Neuronal stem cell (in vitro differentiated cells): ENCODE measurements around the gene KLF15.

Experiments used
- DNase-seq: peaks from one replicate; pipeline ENCODE4 v3.0.0-alpha.2; 2013; ENCODE audit warnings: low spot score
- H2AFZ ChIP-seq: one replicate; pipeline ENCODE4 v1.6.1; 2013; ENCODE audit warnings: mild to moderate bottlenecking, low read length, inconsistent platforms
- H2AK5ac ChIP-seq: 2 replicates; pipeline ENCODE4 v1.6.1; 2013; ENCODE audit warnings: low read depth, mild to moderate bottlenecking, inconsistent platforms, low read length, moderate library complexity, mixed read lengths
- H2BK120ac ChIP-seq: 2 replicates; pipeline ENCODE4 v1.6.1; 2013; ENCODE audit warnings: low read depth, mild to moderate bottlenecking, inconsistent platforms, low read length, moderate library complexity, mixed read lengths
- H2BK12ac ChIP-seq: one replicate; pipeline ENCODE4 v1.6.1; 2013; ENCODE audit warnings: low read length, inconsistent platforms
- H2BK15ac ChIP-seq: 2 replicates; pipeline ENCODE4 v1.6.1; 2013; ENCODE audit warnings: mild to moderate bottlenecking, low read length, inconsistent platforms, mixed read lengths
- H2BK5ac ChIP-seq: one replicate; pipeline ENCODE4 v1.6.1; 2013; ENCODE audit warnings: inconsistent platforms, mild to moderate bottlenecking, low read length, moderate library complexity
- H3K14ac ChIP-seq: one replicate; pipeline ENCODE4 v1.6.1; 2013; ENCODE audit warnings: low read length, inconsistent platforms
- H3K18ac ChIP-seq: 2 replicates; pipeline ENCODE4 v1.6.1; 2013; ENCODE audit warnings: low read length, inconsistent platforms
- H3K23ac ChIP-seq: 2 replicates; pipeline ENCODE4 v1.6.1; 2013; ENCODE audit warnings: low read depth, mild to moderate bottlenecking, mixed read lengths, low read length, inconsistent platforms; ENCODE audit not compliant: poor library complexity
- H3K27ac ChIP-seq: replicated peaks from 3 replicates; pipeline ENCODE4 v1.5.1; 2013; ENCODE audit warnings: low read length, inconsistent platforms
- H3K27me3 ChIP-seq, 3 experiments: 2 replicates each; pipeline ENCODE4 v1.6.1; 2013; ENCODE audit warnings: low read length in 3 of 3, mild to moderate bottlenecking in 2 of 3, inconsistent platforms in 1 of 3, low read depth in 1 of 3, mixed read lengths in 1 of 3, moderate library complexity in 1 of 3; ENCODE audit not compliant: control insufficient read depth in 3 of 3, insufficient read depth in 3 of 3
- H3K36me3 ChIP-seq, 2 donors: replicated peaks in 1 of 2; 2 replicates each; pipeline ENCODE4 v1.6.1; 2013; ENCODE audit warnings: low read length in 2 of 2; ENCODE audit not compliant: control insufficient read depth in 2 of 2, insufficient read depth in 2 of 2
- H3K4ac ChIP-seq: 2 replicates; pipeline ENCODE4 v1.6.1; 2013; ENCODE audit warnings: inconsistent platforms, mild to moderate bottlenecking, low read length, moderate library complexity
- H3K4me1 ChIP-seq, 2 donors: 1 replicate in 1 of 2; 2 replicates in 1 of 2; pipeline ENCODE4 v1.6.1; 2013; ENCODE audit warnings: low read length in 2 of 2, low read depth in 1 of 2; ENCODE audit not compliant: control insufficient read depth in 2 of 2, insufficient read depth in 1 of 2
- H3K4me2 ChIP-seq: one replicate; pipeline ENCODE4 v1.6.1; 2013; ENCODE audit warnings: mild to moderate bottlenecking, low read length, inconsistent platforms; ENCODE audit not compliant: insufficient read depth, poor library complexity, severe bottlenecking
- H3K4me3 ChIP-seq, 2 donors: 2 replicates each; pipeline ENCODE4 v1.5.1; 2013; ENCODE audit warnings: low read length in 2 of 2, mild to moderate bottlenecking in 2 of 2, inconsistent platforms in 1 of 2, moderate library complexity in 1 of 2
- H3K79me1 ChIP-seq: one replicate; pipeline ENCODE4 v1.6.1; 2013; ENCODE audit warnings: low read depth, mild to moderate bottlenecking, inconsistent platforms, low read length, moderate library complexity
- H3K9ac ChIP-seq: one replicate; pipeline ENCODE4 v1.6.1; 2013; ENCODE audit warnings: mild to moderate bottlenecking, low read depth, low read length, inconsistent platforms; ENCODE audit not compliant: poor library complexity
- H3K9me3 ChIP-seq, 2 donors: replicated peaks in 1 of 2; 2 replicates each; pipeline versions ENCODE3 to v1.6.1; 2013; ENCODE audit warnings: low read length in 2 of 2, mild to moderate bottlenecking in 2 of 2, inconsistent platforms in 1 of 2, low read depth in 1 of 2, mixed read lengths in 1 of 2, moderate library complexity in 1 of 2; ENCODE audit not compliant: control insufficient read depth in 2 of 2, insufficient read depth in 1 of 2
- H4K8ac ChIP-seq: one replicate; pipeline ENCODE4 v1.6.1; 2013; ENCODE audit warnings: low read depth, mild to moderate bottlenecking, inconsistent platforms, low read length, moderate library complexity
- H4K91ac ChIP-seq: one replicate; pipeline ENCODE4 v1.6.1; 2013; ENCODE audit warnings: low read length, low read depth, mild to moderate bottlenecking, inconsistent platforms; ENCODE audit not compliant: poor library complexity
- WGBS, 2 donors: extraction: QIAGEN DNeasy Blood & Tissue Kit; methylation state at CpG; one replicate each; pipeline ENCODE4 v1.1.7; 2013; ENCODE audit warnings: missing lambda C conversion rate in 2 of 2, mixed read lengths in 1 of 2; ENCODE audit not compliant: insufficient read length in 2 of 2, insufficient replicate concordance in 1 of 2; ENCODE audit errors: extremely low coverage in 2 of 2; 5-methylcytosine and 5-hydroxymethylcytosine counted together

The KLF15 gene

GRCh38 chr3:126303272-126303671, 53.9 kb downstream of the KLF15 start:
- H3K14ac ChIP-seq = no peak overlapping the region
- H3K9me3 ChIP-seq = no peaks in the 10 kb centered on the region
- no peak overlapping the region for H2BK12ac ChIP-seq
- H4K8ac ChIP-seq = no peak overlapping the region
- H3K27ac ChIP-seq = no peak overlapping the region
- no peak overlapping the region for H2BK5ac ChIP-seq
- H3K23ac ChIP-seq = no peak overlapping the region
- H3K18ac ChIP-seq = no peak overlapping the region
- H2AFZ ChIP-seq = no peak overlapping the region
- H3K4me2 ChIP-seq = no peak overlapping the region
- no peaks in the 10 kb centered on the region for H3K79me1 ChIP-seq
- no peak overlapping the region for H3K9ac ChIP-seq
- no peaks in the 10 kb centered on the region for H3K36me3 ChIP-seq
- DNase-seq = no peak
- no peak overlapping the region for H2AK5ac ChIP-seq
- no peaks in the 10 kb centered on the region for H3K4me1 ChIP-seq
- H2BK120ac ChIP-seq = no peak overlapping the region
- no peak overlapping the region for H2BK15ac ChIP-seq
- H4K91ac ChIP-seq = no peak overlapping the region
- no peak overlapping the region for H3K4me3 ChIP-seq
- no peaks in the 10 kb centered on the region for H3K27me3 ChIP-seq
- H3K4ac ChIP-seq = no peak overlapping the region

GRCh38 chr3:126300761-126301481, 56.3 kb downstream of the KLF15 start:
- H3K9me3 ChIP-seq = no peaks in the 10 kb centered on the region
- H4K91ac ChIP-seq = no peak overlapping the region
- peak overlapping the region; percentile 72 for H2BK120ac ChIP-seq
- no peak overlapping the region for H3K27ac ChIP-seq
- no peak overlapping the region for H4K8ac ChIP-seq
- no peak overlapping the region for H3K23ac ChIP-seq
- H3K79me1 ChIP-seq = no peaks in the 10 kb centered on the region
- H2AFZ ChIP-seq = peak overlapping the region; percentile 11
- H3K18ac ChIP-seq = no peak overlapping the region
- no peak overlapping the region for H3K4me3 ChIP-seq
- peak overlapping the region; percentile 39 for H3K14ac ChIP-seq
- H3K4ac ChIP-seq = no peak overlapping the region
- no peaks in the 10 kb centered on the region for H3K36me3 ChIP-seq
- H3K9ac ChIP-seq = no peak overlapping the region
- whole genome bisulfite sequencing, 2 donors = no CpG with 5 or more reads among the region's 15 CpGs
- H3K27me3 ChIP-seq = no peaks in the 10 kb centered on the region
- H3K4me2 ChIP-seq = no peak overlapping the region
- H3K4me1 ChIP-seq = no peaks in the 10 kb centered on the region
- no peak overlapping the region for H2BK12ac ChIP-seq
- H2BK15ac ChIP-seq = no peak overlapping the region
- peak overlapping the region; percentile 88 for H2AK5ac ChIP-seq
- no peak for DNase-seq
- no peak overlapping the region for H2BK5ac ChIP-seq

- H3K9ac ChIP-seq = no peak overlapping the region
- H3K79me1 ChIP-seq = no peaks in the 10 kb centered on the region
- H3K4me2 ChIP-seq = no peak overlapping the region
- peak overlapping the region; percentile 88 for H2AK5ac ChIP-seq
- no peak overlapping the region for H3K27ac ChIP-seq
- H4K91ac ChIP-seq = no peak overlapping the region
- H3K23ac ChIP-seq = peak overlapping the region; percentile 31
- H2BK5ac ChIP-seq = peak overlapping the region; percentile 13
- no peak for DNase-seq
- no peak overlapping the region for H3K4me3 ChIP-seq
- H2BK15ac ChIP-seq = no peak overlapping the region
- H3K27me3 ChIP-seq = no peaks in the 10 kb centered on the region
- H3K14ac ChIP-seq = peak overlapping the region; percentile 39
- no peak overlapping the region for H4K8ac ChIP-seq
- no peak overlapping the region for H3K4ac ChIP-seq
- H2BK12ac ChIP-seq = no peak overlapping the region
- peak overlapping the region; percentile 90 for H3K18ac ChIP-seq
- H3K36me3 ChIP-seq = no peaks in the 10 kb centered on the region
- no peaks in the 10 kb centered on the region for H3K4me1 ChIP-seq
- H2BK120ac ChIP-seq = peak overlapping the region; percentile 72
- no peaks in the 10 kb centered on the region for H3K9me3 ChIP-seq
- peak overlapping the region; percentile 11 for H2AFZ ChIP-seq
- no CpG with 5 or more reads among the region's 22 CpGs for WGBS, 2 donors
Measured at GRCh38 chr3:126300001-126300760, 57.0 kb downstream of the KLF15 start.

DNA sequence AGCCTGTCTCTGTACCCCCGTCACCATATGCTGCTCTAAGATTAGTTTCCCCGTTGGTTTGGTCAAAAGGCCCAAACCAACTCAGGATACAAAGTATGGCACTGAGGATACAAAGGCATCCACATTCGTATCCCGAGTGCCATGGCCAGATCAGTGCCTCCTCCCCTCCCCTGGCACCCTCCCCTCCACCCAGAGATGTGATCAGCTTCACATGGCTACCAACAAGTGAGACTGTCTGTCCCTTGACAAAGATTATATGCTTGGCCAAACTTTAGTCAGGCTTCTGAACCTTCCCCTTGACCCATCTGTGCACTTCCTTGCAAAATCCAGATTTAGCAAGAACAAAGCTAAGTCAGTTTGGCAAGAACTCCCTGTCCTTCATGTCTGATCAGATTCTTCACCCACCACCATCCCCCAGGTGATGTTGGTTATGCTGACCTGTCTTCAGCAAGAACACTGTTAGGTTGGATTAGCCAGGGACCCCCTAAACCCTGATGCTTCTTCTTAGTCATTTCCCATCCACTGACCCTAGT, 61.7 kb downstream of the KLF15 start:
- H3K4me1 ChIP-seq = peaks cover 7 to 12% of the 10 kb centered on the region in 2 donors
- H3K4me2 ChIP-seq = no peak overlapping the region
- no peak overlapping the region for H4K91ac ChIP-seq
- no peak overlapping the region for H3K27ac ChIP-seq
- no peaks in the 10 kb centered on the region for H3K36me3 ChIP-seq
- H4K8ac ChIP-seq = no peak overlapping the region
- no peak for DNase-seq
- peaks cover 0 to 13% (median 0%) of the 10 kb centered on the region in 3 experiments for H3K27me3 ChIP-seq
- H2BK120ac ChIP-seq = no peak overlapping the region
- H3K23ac ChIP-seq = no peak overlapping the region
- no peak overlapping the region for H2BK5ac ChIP-seq
- H2BK15ac ChIP-seq = no peak overlapping the region
- no peak overlapping the region for H3K4ac ChIP-seq
- H2AFZ ChIP-seq = no peak overlapping the region
- no peaks in the 10 kb centered on the region for H3K79me1 ChIP-seq
- H3K9ac ChIP-seq = no peak overlapping the region
- WGBS, 2 donors = no CpG with 5 or more reads among the region's 4 CpGs
- no peak overlapping the region for H3K4me3 ChIP-seq
- no peak overlapping the region for H2AK5ac ChIP-seq
- H2BK12ac ChIP-seq = no peak overlapping the region
- no peak overlapping the region for H3K14ac ChIP-seq
- no peaks in the 10 kb centered on the region for H3K9me3 ChIP-seq
- peak overlapping the region; percentile 31 for H3K18ac ChIP-seq
